HG02852 (cell line): Measurements from ENCODE around the gene GNG7.
"Not testable (repeated sequence)": the region's sequence is repeated elsewhere in the genome, so short reads cannot be mapped to it uniquely, and the experiment has no call there.

Experiments
- ATAC-seq: cut with Tn5 transposase; IDR thresholded peaks from one replicate; pipeline ENCODE4 v1.9.1; 2021; ENCODE audit warnings: mild to moderate bottlenecking, moderate library complexity; ENCODE audit not compliant: unreplicated experiment

GNG7 gene

GRCh38 chr19:2523630-2524311 is 178.7 kb downstream of the GNG7 start:
- no peak for ATAC-seq

GRCh38 chr19:2519482-2519881 is 183.0 kb downstream of the GNG7 start:
- no peak for ATAC-seq

DNA sequence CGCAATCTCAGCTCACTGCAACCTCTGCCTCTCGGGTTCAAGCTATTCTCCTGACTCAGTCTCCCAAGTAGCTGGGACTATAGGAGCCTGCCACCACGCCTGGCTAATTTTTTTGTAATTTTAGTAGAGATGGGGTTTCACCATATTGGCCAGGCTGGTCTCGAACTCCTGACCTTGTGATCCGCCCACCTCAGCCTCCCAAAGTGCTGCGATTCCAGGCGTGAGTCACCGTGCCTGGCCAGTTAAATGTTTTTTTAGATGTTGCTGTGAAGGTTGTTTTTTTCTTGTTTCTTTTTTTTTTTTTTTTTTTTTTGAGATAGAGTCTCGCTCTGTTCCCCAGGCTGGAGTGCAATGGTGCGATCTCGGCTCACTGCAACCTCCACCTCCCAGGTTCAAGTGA is 183.6 kb downstream of the GNG7 start:
- not testable (repeated sequence) for ATAC-seq

DNA sequence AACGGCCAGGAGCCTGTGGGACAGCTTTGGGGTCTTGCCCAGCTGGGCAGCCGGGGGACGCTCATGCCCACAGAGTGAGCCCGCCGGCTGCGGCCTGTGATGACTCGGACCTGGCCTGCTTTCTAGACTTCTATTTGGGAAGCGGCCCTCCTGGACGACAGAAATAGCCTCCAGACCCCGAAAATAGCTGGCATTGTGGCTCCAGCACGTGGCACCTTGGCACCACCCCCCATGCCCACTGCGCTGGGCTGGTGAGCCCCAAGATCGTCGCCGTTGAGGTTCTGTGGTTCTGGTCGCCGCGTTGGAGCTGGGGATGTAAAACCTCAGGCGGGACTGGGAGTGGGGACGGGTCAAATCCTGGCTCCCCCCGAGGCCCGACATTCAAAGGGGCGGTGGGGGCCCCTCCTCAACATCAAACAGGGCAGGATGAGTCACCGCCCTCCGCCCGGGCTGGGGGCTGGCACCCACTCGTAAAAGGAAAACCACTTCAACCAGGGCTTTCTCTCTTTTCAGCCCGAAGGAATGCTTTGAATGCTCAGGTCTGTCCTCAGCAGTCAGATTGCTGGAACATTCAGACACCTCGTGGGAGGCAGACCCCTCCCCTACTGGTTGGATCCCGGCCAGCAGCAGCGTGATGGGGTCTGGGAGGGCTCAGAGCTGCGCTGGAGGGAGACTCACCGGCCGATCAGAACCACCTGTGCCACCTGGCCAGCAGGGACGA is 184.5 kb downstream of the GNG7 start:
- no peak for ATAC-seq

DNA sequence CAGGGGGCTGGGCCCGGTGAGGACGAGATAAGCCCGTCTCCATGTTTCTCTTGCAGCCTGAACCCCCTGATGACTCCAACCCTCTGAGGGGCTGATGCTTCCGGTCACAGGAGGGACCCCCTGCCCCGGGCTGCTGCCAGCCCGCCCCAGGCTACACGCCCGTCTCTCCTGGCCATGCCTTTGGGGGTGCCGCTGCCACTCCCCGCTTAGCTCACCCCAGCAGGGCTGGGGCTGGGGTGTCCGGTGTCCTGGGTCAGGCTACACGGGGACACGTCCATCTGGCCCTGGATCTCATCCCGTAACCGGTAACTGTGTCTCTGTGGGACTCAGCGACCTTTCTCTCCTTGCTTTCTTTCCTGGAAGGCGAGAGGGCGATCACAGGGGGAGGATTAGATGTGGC is 185.8 kb downstream of the GNG7 start:
- no peak for ATAC-seq

- ATAC-seq = no peak
Measured at GRCh38 chr19:2514981-2515518, 187.4 kb downstream of the GNG7 start.

- ATAC-seq = no peak
Measured at GRCh38 chr19:2512523-2513431, 189.7 kb downstream of the GNG7 start.

DNA sequence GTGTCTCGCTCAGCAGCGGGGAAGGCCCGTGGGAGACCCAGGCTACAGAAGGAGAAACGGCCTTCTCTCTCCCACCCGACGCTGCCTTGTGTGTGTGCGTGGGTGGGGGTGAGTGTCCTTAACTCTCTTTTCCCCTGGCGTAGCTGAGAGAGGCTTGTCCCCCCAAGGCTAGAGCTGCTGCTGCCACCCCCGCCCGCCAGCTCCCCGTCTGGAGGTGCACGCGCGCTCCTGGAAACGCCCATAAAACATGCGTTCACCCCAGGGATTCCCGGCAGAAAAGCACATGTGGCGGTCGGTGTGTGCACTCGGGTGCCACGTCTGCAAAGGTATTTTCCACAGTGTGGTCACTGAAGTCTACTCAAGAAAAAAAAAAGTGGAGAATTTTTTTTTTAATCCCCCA is 190.5 kb downstream of the GNG7 start:
- no peak for ATAC-seq

DNA sequence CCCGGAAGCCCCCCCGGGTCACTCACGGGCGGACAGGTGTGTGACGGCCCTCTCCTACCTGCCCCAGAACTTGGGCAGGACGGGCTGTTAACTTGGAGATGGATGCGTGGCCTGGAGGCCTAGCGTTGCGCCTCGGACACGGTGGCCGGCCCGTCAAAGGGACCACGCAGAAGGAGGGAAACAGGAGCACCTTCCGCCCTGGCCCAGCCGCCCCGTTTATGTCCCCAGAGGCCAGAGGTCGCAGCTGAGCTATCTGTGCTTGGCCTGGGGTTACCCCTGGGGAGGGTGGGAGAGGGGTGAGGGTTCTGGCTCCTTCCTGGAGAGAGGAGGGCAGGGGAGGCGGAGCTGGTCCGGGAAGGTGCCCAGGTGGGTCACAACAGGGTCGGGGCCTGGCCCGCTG is 190.9 kb downstream of the GNG7 start:
- no peak for ATAC-seq

GRCh38 chr19:2509096-2509495 is 193.4 kb downstream of the GNG7 start:
- ATAC-seq = no peak

GRCh38 chr19:2507109-2507508 is 195.4 kb downstream of the GNG7 start:
- no peak for ATAC-seq

DNA sequence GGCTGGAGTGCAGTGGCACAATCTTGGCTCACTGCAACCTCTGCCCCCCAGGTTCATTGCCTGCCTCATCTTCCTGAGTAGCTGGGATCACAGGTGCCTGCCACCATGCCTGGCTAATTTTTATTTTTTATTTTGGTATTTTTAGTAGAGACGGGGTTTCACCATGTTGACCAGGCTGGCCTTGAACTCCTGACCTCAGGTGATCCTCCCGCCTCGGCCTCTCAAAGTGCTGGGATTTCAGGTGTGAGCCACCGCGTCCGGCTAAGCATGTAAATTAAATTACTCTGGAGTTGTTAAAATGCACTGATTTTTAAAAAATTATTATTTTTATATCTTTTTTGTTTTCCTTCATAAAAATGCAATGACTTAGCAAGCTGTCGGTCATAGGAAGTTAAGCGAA is 195.8 kb downstream of the GNG7 start:
- not testable (repeated sequence) for ATAC-seq

- no peak for ATAC-seq
Measured at GRCh38 chr19:2503521-2504109, 198.9 kb downstream of the GNG7 start.

GRCh38 chr19:2500841-2501261 is 201.6 kb downstream of the GNG7 start:
- no peak for ATAC-seq

DNA sequence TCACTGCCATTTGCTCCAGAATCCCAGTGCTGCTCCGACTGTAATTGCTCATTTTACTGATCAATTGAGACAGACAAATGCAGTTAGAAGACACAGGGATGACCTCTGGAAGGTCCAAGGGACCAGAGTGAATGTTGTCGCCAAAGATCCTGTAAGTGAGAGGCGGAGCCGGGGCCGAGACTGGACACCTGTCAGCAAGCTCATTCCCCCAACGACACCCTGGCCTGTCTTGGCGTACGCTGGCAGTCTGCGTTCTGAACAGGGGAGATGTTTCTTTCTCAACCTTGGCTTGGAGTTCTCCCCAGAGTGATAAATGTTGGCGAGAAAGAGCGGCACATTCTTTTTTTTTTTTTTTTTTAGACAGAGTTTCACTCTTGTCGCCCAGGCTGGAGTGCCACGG is 202.3 kb downstream of the GNG7 start:
- no peak for ATAC-seq

GRCh38 chr19:2497186-2497585 is 205.3 kb downstream of the GNG7 start:
- no peak for ATAC-seq

DNA sequence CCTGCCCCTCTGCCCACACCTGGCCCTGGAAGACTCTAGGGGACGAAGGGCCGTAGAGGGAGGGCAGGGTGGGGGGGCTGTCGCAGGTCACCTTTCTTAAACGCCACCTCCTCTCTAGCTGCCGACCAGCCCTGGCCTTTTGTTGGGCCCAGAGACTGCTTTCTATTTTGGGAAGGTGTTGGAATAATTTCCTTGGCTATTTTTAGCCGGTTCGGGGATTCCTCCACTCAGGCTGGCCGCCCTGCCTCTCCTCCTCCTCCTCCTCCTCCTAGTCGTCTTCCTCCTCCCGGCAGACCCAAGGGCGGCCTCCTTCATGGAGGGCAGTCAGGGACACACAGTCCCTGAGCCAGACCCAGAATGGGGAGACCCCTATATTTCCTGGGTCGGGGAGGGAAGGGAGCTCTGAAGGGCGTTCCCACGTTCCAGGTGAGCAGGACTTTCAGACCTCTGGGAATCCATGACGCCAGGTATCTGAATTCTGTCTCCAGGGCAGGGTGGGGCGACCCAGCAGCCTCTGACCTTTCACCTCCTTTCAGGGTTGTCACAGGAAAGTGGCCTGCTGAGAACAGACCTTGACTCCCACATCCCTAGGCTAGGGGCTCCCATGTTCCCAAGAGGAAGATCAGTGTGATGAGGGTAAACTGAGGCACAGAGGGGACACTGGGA is 206.7 kb downstream of the GNG7 start:
- no peak for ATAC-seq

GRCh38 chr19:2495130-2495641 is 207.3 kb downstream of the GNG7 start:
- no peak for ATAC-seq

DNA sequence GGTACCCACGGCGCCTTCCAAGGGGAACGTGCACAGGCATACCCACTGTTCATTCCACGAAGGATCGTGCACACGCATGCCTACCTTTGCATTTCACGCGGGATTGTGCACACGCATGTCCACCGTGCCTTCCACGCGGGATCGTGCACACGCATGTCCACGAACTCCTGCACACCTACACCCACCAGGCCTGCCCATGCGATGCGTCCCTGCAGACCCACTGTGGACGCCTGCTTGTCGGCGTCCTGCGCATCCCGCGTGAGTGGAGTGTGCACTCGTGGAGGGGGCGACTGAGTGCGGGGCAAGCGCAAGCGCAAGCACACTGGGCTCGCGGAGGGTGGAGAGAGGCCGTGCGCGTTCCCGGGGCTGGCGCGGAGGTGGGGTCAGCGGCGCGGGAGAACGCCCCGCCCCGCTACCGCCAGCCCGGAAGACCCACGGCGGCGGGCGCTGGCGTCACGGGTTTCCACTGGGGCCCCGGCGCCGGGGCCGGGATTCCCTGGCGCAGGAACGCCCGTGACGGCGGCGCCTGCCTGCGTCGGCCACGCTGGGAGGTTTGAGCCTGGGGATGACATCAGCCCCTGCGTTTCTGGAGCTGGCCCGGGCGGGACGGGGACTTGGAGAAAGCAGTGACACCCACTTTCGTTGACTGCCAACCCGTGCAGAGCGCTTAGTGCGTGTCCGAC is 207.9 kb downstream of the GNG7 start:
- no peak for ATAC-seq

GRCh38 chr19:2494084-2494446 is 208.4 kb downstream of the GNG7 start:
- ATAC-seq = no peak
